HG02623 (cell line): ENCODE data around the gene MTHFD2.
"Not testable (repeated sequence)": the region's sequence is repeated elsewhere in the genome, so short reads cannot be mapped to it uniquely, and the experiment has no call there.

Source experiments
- ATAC-seq: cut with Tn5 transposase; IDR thresholded peaks from one replicate; pipeline ENCODE4 v1.9.1; 2021; ENCODE audit warnings: moderate library complexity; ENCODE audit not compliant: unreplicated experiment

MTHFD2 gene

GRCh38 chr2:74227646-74228045, 29.2 kb downstream of the MTHFD2 start:
- no peak for ATAC-seq

GRCh38 chr2:74228772-74229171, 30.4 kb downstream of the MTHFD2 start:
- ATAC-seq = no peak

- ATAC-seq = not testable (repeated sequence)
These were observed 31.4 kb downstream of the MTHFD2 start for GRCh38 chr2:74229865-74230264.

- ATAC-seq = no peak
These were observed 34.0 kb downstream of the MTHFD2 start for GRCh38 chr2:74232426-74232825.

- no peak for ATAC-seq
These were observed 35.2 kb downstream of the MTHFD2 start for GRCh38 chr2:74233648-74234047.

- no peak for ATAC-seq
These were observed 36.6 kb downstream of the MTHFD2 start for GRCh38 chr2:74235041-74235440.

- no peak for ATAC-seq
These were observed 40.5 kb downstream of the MTHFD2 start for GRCh38 chr2:74238879-74239278.

- no peak for ATAC-seq
These were observed 40.9 kb downstream of the MTHFD2 start for GRCh38 chr2:74239346-74239745.

- no peak for ATAC-seq
These were observed 44.1 kb downstream of the MTHFD2 start for GRCh38 chr2:74242354-74243071.

- no peak for ATAC-seq
These were observed 45.9 kb downstream of the MTHFD2 start for GRCh38 chr2:74244286-74244685.

GRCh38 chr2:74246496-74247195, 48.2 kb downstream of the MTHFD2 start:
- no peak for ATAC-seq

- no peak for ATAC-seq
These were observed 51.1 kb downstream of the MTHFD2 start for GRCh38 chr2:74249406-74250122.

- ATAC-seq = no peak
These were observed 51.8 kb downstream of the MTHFD2 start for GRCh38 chr2:74250189-74250631.

GRCh38 chr2:74252036-74252435, 53.6 kb downstream of the MTHFD2 start:
- no peak for ATAC-seq

- ATAC-seq = no peak
These were observed 54.4 kb downstream of the MTHFD2 start for GRCh38 chr2:74252862-74253261.

GRCh38 chr2:74253306-74253970, 55.0 kb downstream of the MTHFD2 start:
- no peak for ATAC-seq

GRCh38 chr2:74253971-74254310, 55.5 kb downstream of the MTHFD2 start:
- ATAC-seq = no peak

- no peak for ATAC-seq
These were observed 57.3 kb downstream of the MTHFD2 start for GRCh38 chr2:74255660-74256213.

GRCh38 chr2:74259191-74259590, 60.8 kb downstream of the MTHFD2 start:
- no peak for ATAC-seq

GRCh38 chr2:74259733-74260132, 61.3 kb downstream of the MTHFD2 start:
- ATAC-seq = no peak

GRCh38 chr2:74260495-74260894, 62.1 kb downstream of the MTHFD2 start:
- no peak for ATAC-seq
